CD1c-positive myeloid dendritic cell (primary cell): Measurements from ENCODE around the gene JAK3.
A peak's percentile ranks its signal among the peaks of the same experiment; 100 is the strongest.
"Not testable (repeated sequence)": the region's sequence is repeated elsewhere in the genome, so short reads cannot be mapped to it uniquely, and the experiment has no call there.

ENCODE experiments used
- DNase-seq: peaks from one replicate; pipeline ENCODE4 v3.0.0-alpha.2; 2016; ENCODE audit errors: extremely low spot score

The JAK3 gene

GRCh38 chr19:17847538-17848366 lies at the start of gene JAK3:
Gene JAK3, minus strand, starts transcription at chr19:17847982. Its CDS starts 3,565 bp downstream, at chr19:17844417.
- peak; percentile 61 for DNase-seq

GRCh38 chr19:17893766-17894165 lies 46.0 kb upstream of the JAK3 start:
- DNase-seq = no peak

GRCh38 chr19:17889609-17890214 lies 41.9 kb upstream of the JAK3 start:
- DNase-seq = no peak

GRCh38 chr19:17888260-17888659 lies 40.5 kb upstream of the JAK3 start:
- DNase-seq = no peak

GRCh38 chr19:17887221-17887620 lies 39.4 kb upstream of the JAK3 start:
- not testable (repeated sequence) for DNase-seq

- no peak for DNase-seq
Measured at GRCh38 chr19:17886515-17886914, 38.7 kb upstream of the JAK3 start.

GRCh38 chr19:17883627-17884410 lies 36.0 kb upstream of the JAK3 start:
- no peak for DNase-seq

- DNase-seq = no peak
Measured at GRCh38 chr19:17881701-17882100, 33.9 kb upstream of the JAK3 start.

- DNase-seq = no peak
Measured at GRCh38 chr19:17879466-17879865, 31.7 kb upstream of the JAK3 start.

- DNase-seq = no peak
Measured at GRCh38 chr19:17877696-17878095, 29.9 kb upstream of the JAK3 start.

- DNase-seq = no peak
Measured at GRCh38 chr19:17874758-17875135, 27.0 kb upstream of the JAK3 start.

- peak; percentile 49 for DNase-seq
Measured at GRCh38 chr19:17873786-17874757, 26.3 kb upstream of the JAK3 start.

GRCh38 chr19:17872251-17873001 lies 24.6 kb upstream of the JAK3 start:
- DNase-seq = no peak

- DNase-seq = no peak
Measured at GRCh38 chr19:17871878-17872250, 24.1 kb upstream of the JAK3 start, which contains the start of gene SLC5A5. Gene SLC5A5, plus strand, starts transcription at chr19:17871945. Its CDS starts 375 bp downstream, at chr19:17872320.

GRCh38 chr19:17871032-17871877 lies 23.5 kb upstream of the JAK3 start:
- no peak for DNase-seq

GRCh38 chr19:17869114-17869608 lies 21.4 kb upstream of the JAK3 start:
- no peak for DNase-seq

GRCh38 chr19:17868669-17869068 lies 20.9 kb upstream of the JAK3 start:
- DNase-seq = no peak

GRCh38 chr19:17866964-17867486 lies 19.2 kb upstream of the JAK3 start:
- no peak for DNase-seq

GRCh38 chr19:17866312-17866963 lies 18.7 kb upstream of the JAK3 start:
- DNase-seq = no peak
